ENCODE measurements around the gene KRTAP2-1.
"Not testable (repeated sequence)": the region's sequence is repeated elsewhere in the genome, so short reads cannot be mapped to it uniquely, and the experiment has no call there.

Gene KRTAP2-1

GRCh38 chr17:41083427-41083826 lies 36.3 kb upstream of the KRTAP2-1 start:
- H3K9me3 ChIP-seq (ENCODE audit: control insufficient read depth, insufficient read depth, low read depth, low read length); H3K4me1 ChIP-seq (ENCODE audit: control insufficient read depth, insufficient read depth, low read length); H3K27ac ChIP-seq (ENCODE audit: extremely low read depth, low read depth, low read length); H3K36me3 ChIP-seq (ENCODE audit: control insufficient read depth in 2 of 2, insufficient read depth in 1 of 2, low read length in 2 of 2); CTCF ChIA-PET; H3K4me3 ChIP-seq (ENCODE audit: low read depth, low read length); POLR2A ChIA-PET: not testable (repeated sequence)

- Histone ChIP-seq H3K4me1 (ENCODE audit: control insufficient read depth, insufficient read depth, low read length) (no peaks in the 10 kb centered on the region), H3K27ac (ENCODE audit: extremely low read depth, low read depth, low read length) (no peak overlapping the region), H3K9me3 (ENCODE audit: control insufficient read depth, insufficient read depth, low read depth, low read length) (no peaks in the 10 kb centered on the region), H3K36me3 (ENCODE audit: control insufficient read depth in 2 of 2, insufficient read depth in 1 of 2, low read length in 2 of 2) (no peaks in the 10 kb centered on the region), H3K4me3 (ENCODE audit: low read depth, low read length) (no peak overlapping the region)
- CTCF ChIA-PET: no interaction called here
- POLR2A ChIA-PET: no interaction called here
- TF ChIP-seq ZNF398 (tag by site-specific recombination; IDR thresholded peaks at IDR 0.05) (no peak), MEIS1 (CRISPR knock-in tag; IDR thresholded peaks at IDR 0.05; ENCODE audit: borderline replicate concordance) (no peak), BCL6B (tag by site-specific recombination; IDR thresholded peaks at IDR 0.05) (no peak), ZNF600 (tag by site-specific recombination; IDR thresholded peaks at IDR 0.05) (no peak)
These were observed 35.5 kb upstream of the KRTAP2-1 start for GRCh38 chr17:41082626-41083025.

- Histone ChIP-seq H3K36me3 (ENCODE audit: control insufficient read depth in 2 of 2, insufficient read depth in 1 of 2, low read length in 2 of 2) (no peaks in the 10 kb centered on the region), H3K4me3 (ENCODE audit: low read depth, low read length) (no peak overlapping the region), H3K27ac (ENCODE audit: extremely low read depth, low read depth, low read length) (no peak overlapping the region), H3K4me1 (ENCODE audit: control insufficient read depth, insufficient read depth, low read length) (no peaks in the 10 kb centered on the region), H3K9me3 (ENCODE audit: control insufficient read depth, insufficient read depth, low read depth, low read length) (no peaks in the 10 kb centered on the region)
- POLR2A ChIA-PET: no interaction called here
- CTCF ChIA-PET: no interaction called here
- TF ChIP-seq ZBTB17 (tag by site-specific recombination; IDR thresholded peaks at IDR 0.05): no peak
- no peak for TF ChIP-seq ZBTB26 (tag by site-specific recombination; optimal IDR thresholded peaks at IDR 0.05)
- TF ChIP-seq SALL2 (tag by site-specific recombination; IDR thresholded peaks at IDR 0.05; ENCODE audit: borderline replicate concordance): peak; percentile 56; the same call in 1 of the 2 replicates
- TF ChIP-seq PRDM1 (tag by site-specific recombination; IDR thresholded peaks at IDR 0.05): peak; percentile 59
- TF ChIP-seq ZNF510 (tag by site-specific recombination; IDR thresholded peaks at IDR 0.05; ENCODE audit: insufficient replicate concordance): no peak
- no peak for TF ChIP-seq PRDM4 (tag by site-specific recombination; IDR thresholded peaks at IDR 0.05)
- no peak for TF ChIP-seq PRDM6 (tag by site-specific recombination; IDR thresholded peaks at IDR 0.05)
- no peak for TF ChIP-seq ZNF521 (tag by site-specific recombination; IDR thresholded peaks at IDR 0.05)
- no peak for TF ChIP-seq PRDM10 (tag by site-specific recombination; IDR thresholded peaks at IDR 0.05)
- no peak for TF ChIP-seq KLF1 (tag by site-specific recombination; IDR thresholded peaks at IDR 0.05)
- TF ChIP-seq ZNF623 (tag by site-specific recombination; IDR thresholded peaks at IDR 0.05): no peak
- no peak for TF ChIP-seq RBAK (tag by site-specific recombination; IDR thresholded peaks at IDR 0.05)
- no peak for TF ChIP-seq HOXA7 (CRISPR knock-in tag; IDR thresholded peaks at IDR 0.05; ENCODE audit: borderline replicate concordance)
- TF ChIP-seq ZNF366 (tag by site-specific recombination; conservative IDR thresholded peaks at IDR 0.05): peak; percentile 92
- no peak for TF ChIP-seq ZBTB7A (tag by site-specific recombination; IDR thresholded peaks at IDR 0.05; ENCODE audit: low read depth)
- TF ChIP-seq ZNF324 (tag by site-specific recombination; IDR thresholded peaks at IDR 0.05): no peak
These were observed 29.7 kb upstream of the KRTAP2-1 start for GRCh38 chr17:41076788-41077187.
